KMS-11 (cell line): ENCODE results near the gene C2.
"Not testable (repeated sequence)": the region's sequence is repeated elsewhere in the genome, so short reads cannot be mapped to it uniquely, and the experiment has no call there.

Experiments
- H2AFZ ChIP-seq: fragments of 200-600 bp; sonication (generic); 2 replicates; pipeline ENCODE4 v1.6.1; 2016; ENCODE audit warnings: antibody characterized with exemption, mixed run types, low read depth
- H3K27ac ChIP-seq: fragments of 200-600 bp; sonication (generic); 2 replicates; pipeline ENCODE4 v1.6.1; 2016; ENCODE audit warnings: mild to moderate bottlenecking, mixed run types
- H3K27me3 ChIP-seq: fragments of 200-600 bp; sonication (generic); 2 replicates; pipeline ENCODE4 v1.6.1; 2017; ENCODE audit warnings: mild to moderate bottlenecking, low read depth, mixed run types, moderate library complexity; ENCODE audit not compliant: insufficient read depth
- H3K36me3 ChIP-seq: fragments of 200-600 bp; sonication (generic); 2 replicates; pipeline ENCODE4 v1.6.1; 2017; ENCODE audit warnings: mild to moderate bottlenecking, mixed run types; ENCODE audit not compliant: insufficient read depth
- H3K4me1 ChIP-seq: fragments of 200-600 bp; sonication (generic); 2 replicates; pipeline ENCODE4 v1.6.1; 2016; ENCODE audit warnings: mild to moderate bottlenecking, low read depth, mixed run types; ENCODE audit not compliant: poor library complexity, severe bottlenecking
- H3K4me2 ChIP-seq: fragments of 200-600 bp; sonication (generic); 2 replicates; pipeline ENCODE4 v1.7.0; 2016; ENCODE audit warnings: mild to moderate bottlenecking, mixed run types
- H3K4me3 ChIP-seq: fragments of 200-600 bp; sonication (generic); IDR thresholded peaks from 2 replicates; pipeline ENCODE4 v1.6.1; 2017; ENCODE audit warnings: low read depth, low read length, mixed read lengths; ENCODE audit not compliant: insufficient read depth
- H3K79me2 ChIP-seq: fragments of 200-600 bp; sonication (generic); 2 replicates; pipeline ENCODE4 v1.6.1; 2016; ENCODE audit warnings: low read depth, mixed run types; ENCODE audit not compliant: insufficient read depth
- H3K9ac ChIP-seq: fragments of 200-600 bp; sonication (generic); 2 replicates; pipeline ENCODE4 v1.6.1; 2016; ENCODE audit warnings: mild to moderate bottlenecking, mixed run types
- H4K20me1 ChIP-seq: fragments of 200-600 bp; sonication (generic); 2 replicates; pipeline ENCODE4 v1.6.1; 2016; ENCODE audit warnings: mild to moderate bottlenecking, mixed run types; ENCODE audit not compliant: insufficient read depth
- TF ChIP-seq, protein P1 (sequence below): fragments of 200-600 bp; sonication (generic); conservative IDR thresholded peaks from 2 replicates; pipeline ENCODE4 v1.6.1; 2017; ENCODE audit warnings: low read depth, mild to moderate bottlenecking, antibody characterized with exemption, low read length, moderate library complexity, mixed read lengths

Gene C2

DNA sequence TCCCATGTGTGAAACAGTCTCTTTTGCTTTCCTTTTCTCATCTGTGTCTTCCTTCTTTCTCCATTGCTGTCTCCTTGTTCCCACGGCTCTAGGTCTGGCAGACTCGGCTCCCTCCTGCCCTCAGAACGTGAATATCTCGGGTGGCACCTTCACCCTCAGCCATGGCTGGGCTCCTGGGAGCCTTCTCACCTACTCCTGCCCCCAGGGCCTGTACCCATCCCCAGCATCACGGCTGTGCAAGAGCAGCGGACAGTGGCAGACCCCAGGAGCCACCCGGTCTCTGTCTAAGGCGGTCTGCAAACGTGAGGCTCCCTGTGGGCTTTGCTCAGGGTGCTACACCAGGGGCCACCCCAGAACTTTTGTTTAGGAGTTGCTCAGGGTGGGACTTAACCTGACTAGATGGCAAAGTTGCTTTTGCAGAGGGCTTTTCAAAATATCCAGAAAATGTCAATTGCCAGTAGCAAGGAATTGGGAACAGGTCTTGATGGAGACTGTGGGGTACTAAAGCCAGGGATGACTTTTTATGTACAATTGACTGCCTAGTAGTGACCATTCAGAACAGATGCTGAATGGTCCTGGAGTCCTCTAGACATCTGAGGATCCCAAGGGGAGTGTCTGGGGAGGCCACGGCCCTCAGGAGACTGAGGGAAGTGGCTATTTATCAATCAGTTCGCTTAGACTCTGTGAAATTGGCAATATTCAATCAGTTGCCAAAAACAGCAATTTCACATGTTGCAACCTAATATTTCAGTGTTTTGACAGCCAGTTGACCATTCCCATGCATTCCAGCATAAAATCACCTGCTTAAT is 550 bp downstream of the C2 start:
- no peak overlapping the region for H3K4me2 ChIP-seq
- H3K36me3 ChIP-seq: no peaks in the 10 kb centered on the region
- H3K9ac ChIP-seq: no peak overlapping the region
- H3K79me2 ChIP-seq: no peaks in the 10 kb centered on the region
- H3K27me3 ChIP-seq: no peaks in the 10 kb centered on the region
- no peaks in the 10 kb centered on the region for H4K20me1 ChIP-seq
- H3K4me3 ChIP-seq: no peak overlapping the region
- TF ChIP-seq, protein P1, sequence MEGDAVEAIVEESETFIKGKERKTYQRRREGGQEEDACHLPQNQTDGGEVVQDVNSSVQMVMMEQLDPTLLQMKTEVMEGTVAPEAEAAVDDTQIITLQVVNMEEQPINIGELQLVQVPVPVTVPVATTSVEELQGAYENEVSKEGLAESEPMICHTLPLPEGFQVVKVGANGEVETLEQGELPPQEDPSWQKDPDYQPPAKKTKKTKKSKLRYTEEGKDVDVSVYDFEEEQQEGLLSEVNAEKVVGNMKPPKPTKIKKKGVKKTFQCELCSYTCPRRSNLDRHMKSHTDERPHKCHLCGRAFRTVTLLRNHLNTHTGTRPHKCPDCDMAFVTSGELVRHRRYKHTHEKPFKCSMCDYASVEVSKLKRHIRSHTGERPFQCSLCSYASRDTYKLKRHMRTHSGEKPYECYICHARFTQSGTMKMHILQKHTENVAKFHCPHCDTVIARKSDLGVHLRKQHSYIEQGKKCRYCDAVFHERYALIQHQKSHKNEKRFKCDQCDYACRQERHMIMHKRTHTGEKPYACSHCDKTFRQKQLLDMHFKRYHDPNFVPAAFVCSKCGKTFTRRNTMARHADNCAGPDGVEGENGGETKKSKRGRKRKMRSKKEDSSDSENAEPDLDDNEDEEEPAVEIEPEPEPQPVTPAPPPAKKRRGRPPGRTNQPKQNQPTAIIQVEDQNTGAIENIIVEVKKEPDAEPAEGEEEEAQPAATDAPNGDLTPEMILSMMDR: no peak
- H2AFZ ChIP-seq: no peak overlapping the region
- H3K4me1 ChIP-seq: no peaks in the 10 kb centered on the region
- H3K27ac ChIP-seq: no peak overlapping the region

DNA sequence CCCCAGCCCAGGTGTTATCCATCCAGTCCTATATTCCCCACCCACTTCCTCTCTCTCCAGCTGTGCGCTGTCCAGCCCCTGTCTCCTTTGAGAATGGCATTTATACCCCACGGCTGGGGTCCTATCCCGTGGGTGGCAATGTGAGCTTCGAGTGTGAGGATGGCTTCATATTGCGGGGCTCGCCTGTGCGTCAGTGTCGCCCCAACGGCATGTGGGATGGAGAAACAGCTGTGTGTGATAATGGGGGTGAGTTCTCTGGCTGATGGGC is 1.1 kb downstream of the C2 start:
- no peak overlapping the region for H3K9ac ChIP-seq
- no peak overlapping the region for H3K27ac ChIP-seq
- no peaks in the 10 kb centered on the region for H3K4me1 ChIP-seq
- no peaks in the 10 kb centered on the region for H3K36me3 ChIP-seq
- H3K4me3 ChIP-seq: no peak overlapping the region
- no peak overlapping the region for H3K4me2 ChIP-seq
- H2AFZ ChIP-seq: no peak overlapping the region
- H3K27me3 ChIP-seq: no peaks in the 10 kb centered on the region
- TF ChIP-seq, protein P1: no peak
- no peaks in the 10 kb centered on the region for H3K79me2 ChIP-seq
- no peaks in the 10 kb centered on the region for H4K20me1 ChIP-seq

DNA sequence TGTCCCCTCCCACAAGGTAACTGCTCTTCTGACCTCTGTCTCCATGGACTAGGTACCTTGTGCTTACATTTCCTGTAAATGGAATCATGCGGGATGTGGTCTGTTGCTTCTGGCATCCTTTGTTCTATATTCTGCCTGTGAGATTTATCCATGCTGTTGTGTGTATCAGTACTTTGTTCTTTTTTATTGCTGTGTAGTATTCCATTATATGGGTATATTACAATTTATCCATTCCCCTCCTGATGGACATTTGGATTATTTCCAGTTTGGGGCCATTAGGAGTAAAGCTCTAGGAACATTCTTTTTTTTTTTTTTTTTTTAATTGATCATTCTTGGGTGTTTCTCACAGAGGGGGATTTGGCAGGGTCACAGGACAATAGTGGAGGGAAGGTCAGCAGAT is 3.4 kb downstream of the C2 start:
- H3K9ac ChIP-seq: no peak overlapping the region

GRCh38 chr6:31932137-31932536 is 4.6 kb downstream of the C2 start:
- not testable (repeated sequence) for H3K4me3 ChIP-seq, H3K36me3 ChIP-seq, H3K4me2 ChIP-seq

More for the DNA sequence above, 3.4 kb downstream of the C2 start:
- H3K4me2 ChIP-seq: no peak overlapping the region
- no peaks in the 10 kb centered on the region for H3K36me3 ChIP-seq
- no peak overlapping the region for H3K27ac ChIP-seq
- no peaks in the 10 kb centered on the region for H3K4me1 ChIP-seq
- no peaks in the 10 kb centered on the region for H3K79me2 ChIP-seq
- no peaks in the 10 kb centered on the region for H4K20me1 ChIP-seq
- no peak overlapping the region for H2AFZ ChIP-seq
- H3K27me3 ChIP-seq: no peaks in the 10 kb centered on the region
- no peak overlapping the region for H3K4me3 ChIP-seq
- TF ChIP-seq, protein P1: no peak

DNA sequence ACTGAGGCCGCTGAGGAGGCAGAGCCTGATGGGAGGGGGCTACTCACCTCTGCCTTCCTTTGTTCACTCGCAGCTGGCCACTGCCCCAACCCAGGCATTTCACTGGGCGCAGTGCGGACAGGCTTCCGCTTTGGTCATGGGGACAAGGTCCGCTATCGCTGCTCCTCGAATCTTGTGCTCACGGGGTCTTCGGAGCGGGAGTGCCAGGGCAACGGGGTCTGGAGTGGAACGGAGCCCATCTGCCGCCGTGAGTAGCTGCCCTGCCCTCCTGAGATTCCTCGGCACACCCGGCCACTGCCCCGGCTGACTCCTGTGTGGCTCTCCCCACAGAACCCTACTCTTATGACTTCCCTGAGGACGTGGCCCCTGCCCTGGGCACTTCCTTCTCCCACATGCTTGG is 6.0 kb downstream of the C2 start:
- H3K79me2 ChIP-seq: no peaks in the 10 kb centered on the region
- H4K20me1 ChIP-seq: no peaks in the 10 kb centered on the region
- no peak overlapping the region for H3K9ac ChIP-seq
- no peak overlapping the region for H2AFZ ChIP-seq
- no peak overlapping the region for H3K4me2 ChIP-seq
- TF ChIP-seq, protein P1: no peak
- no peaks in the 10 kb centered on the region for H3K36me3 ChIP-seq
- no peak overlapping the region for H3K27ac ChIP-seq
- no peaks in the 10 kb centered on the region for H3K27me3 ChIP-seq
- H3K4me1 ChIP-seq: no peaks in the 10 kb centered on the region
- H3K4me3 ChIP-seq: no peak overlapping the region

More at GRCh38 chr6:31932137-31932536, 4.6 kb downstream of the C2 start:
- H3K4me1 ChIP-seq, H4K20me1 ChIP-seq, H3K27ac ChIP-seq, H3K9ac ChIP-seq, H3K79me2 ChIP-seq, H3K27me3 ChIP-seq, H2AFZ ChIP-seq: not testable (repeated sequence)
